ENCODE data around the gene COMMD10. TPM values are rescaled to one million over a fixed set of nuclear protein-coding genes. Genes with fewer than 3 reads are reported as not detected.

The COMMD10 gene
- total and polyA plus RNA-seq, 4 donors: 17.2 to 66.0 (median 24.7) TPM

DNA sequence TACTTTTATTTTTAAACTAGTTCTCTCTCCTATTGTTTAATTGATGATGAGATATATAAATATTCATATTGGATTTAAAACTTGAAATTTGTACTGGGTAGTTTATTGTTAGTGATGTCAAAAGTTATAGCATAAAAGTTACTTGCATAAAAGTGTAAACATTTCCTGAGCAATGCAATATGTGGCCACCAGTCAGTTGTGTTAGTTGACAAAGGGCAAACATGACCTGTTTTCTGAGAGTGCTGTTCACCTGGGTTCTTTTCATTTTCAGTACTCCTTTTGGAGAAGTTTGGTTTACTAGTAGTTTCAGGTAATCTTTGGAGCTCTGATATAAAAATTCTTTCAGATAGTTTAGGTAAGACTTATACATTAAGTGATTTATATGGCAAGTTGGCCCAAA is 69.4 kb downstream of the COMMD10 start:
- H3K27me3 ChIP-seq (ENCODE audit: control insufficient read depth in 3 of 3, insufficient read depth in 3 of 3, low read length in 2 of 3): no peaks in the 10 kb centered on the region
- H3K27ac ChIP-seq (ENCODE audit: low read depth in 1 of 2, low read length in 1 of 2): no peak overlapping the region
- no peak overlapping the region for H3K9ac ChIP-seq (ENCODE audit: insufficient read depth in 1 of 2, low read length in 2 of 2)
- H3K36me3 ChIP-seq (ENCODE audit: control insufficient read depth in 4 of 4, insufficient read depth in 4 of 4, low read length in 4 of 4): no peaks in the 10 kb centered on the region
- no peaks in the 10 kb centered on the region for H3K9me3 ChIP-seq (ENCODE audit: control insufficient read depth in 4 of 4, insufficient read depth in 3 of 4, low read length in 3 of 4)
- TF ChIP-seq, protein P1, sequence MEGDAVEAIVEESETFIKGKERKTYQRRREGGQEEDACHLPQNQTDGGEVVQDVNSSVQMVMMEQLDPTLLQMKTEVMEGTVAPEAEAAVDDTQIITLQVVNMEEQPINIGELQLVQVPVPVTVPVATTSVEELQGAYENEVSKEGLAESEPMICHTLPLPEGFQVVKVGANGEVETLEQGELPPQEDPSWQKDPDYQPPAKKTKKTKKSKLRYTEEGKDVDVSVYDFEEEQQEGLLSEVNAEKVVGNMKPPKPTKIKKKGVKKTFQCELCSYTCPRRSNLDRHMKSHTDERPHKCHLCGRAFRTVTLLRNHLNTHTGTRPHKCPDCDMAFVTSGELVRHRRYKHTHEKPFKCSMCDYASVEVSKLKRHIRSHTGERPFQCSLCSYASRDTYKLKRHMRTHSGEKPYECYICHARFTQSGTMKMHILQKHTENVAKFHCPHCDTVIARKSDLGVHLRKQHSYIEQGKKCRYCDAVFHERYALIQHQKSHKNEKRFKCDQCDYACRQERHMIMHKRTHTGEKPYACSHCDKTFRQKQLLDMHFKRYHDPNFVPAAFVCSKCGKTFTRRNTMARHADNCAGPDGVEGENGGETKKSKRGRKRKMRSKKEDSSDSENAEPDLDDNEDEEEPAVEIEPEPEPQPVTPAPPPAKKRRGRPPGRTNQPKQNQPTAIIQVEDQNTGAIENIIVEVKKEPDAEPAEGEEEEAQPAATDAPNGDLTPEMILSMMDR (IDR thresholded peaks at IDR 0.05; ENCODE audit: control extremely low read depth, extremely low read depth): no peak
- no peak overlapping the region for H3K4me3 ChIP-seq
- DNase-seq (no peak), ATAC-seq (ENCODE audit: insufficient read depth, low FRiP score) (no peak)
- H3K4me1 ChIP-seq (ENCODE audit: control insufficient read depth in 5 of 5, insufficient read depth in 5 of 5, low read length in 5 of 5): peaks cover 0 to 9% (median 0%) of the 10 kb centered on the region in 5 donors

DNA sequence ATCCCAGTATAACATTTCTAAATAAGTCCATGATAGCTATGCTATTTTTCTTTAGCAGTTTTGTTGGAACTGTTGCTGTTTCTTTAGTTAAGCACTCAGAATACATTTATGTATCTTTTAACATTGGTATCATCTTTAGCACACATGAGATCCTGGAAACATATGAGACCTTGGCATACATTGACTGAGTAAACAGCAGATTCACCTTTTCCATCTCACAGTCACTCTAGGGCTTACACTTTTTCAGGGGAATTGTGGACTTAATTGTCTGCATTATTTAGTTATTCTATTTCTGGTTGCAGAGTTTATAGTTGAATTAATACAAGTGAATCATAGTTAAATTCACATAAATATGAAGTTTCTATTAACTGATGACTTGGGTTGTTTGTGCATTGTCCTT is 70.1 kb downstream of the COMMD10 start:
- TF ChIP-seq, protein P1 (IDR thresholded peaks at IDR 0.05; ENCODE audit: control extremely low read depth, extremely low read depth): no peak
- DNase-seq: no peak
- Histone ChIP-seq H3K27ac (ENCODE audit: low read depth in 1 of 2, low read length in 1 of 2) (no peak overlapping the region), H3K27me3 (ENCODE audit: control insufficient read depth in 3 of 3, insufficient read depth in 3 of 3, low read length in 2 of 3) (no peaks in the 10 kb centered on the region), H3K9ac (ENCODE audit: insufficient read depth in 1 of 2, low read length in 2 of 2) (no peak overlapping the region), H3K4me3 (no peak overlapping the region), H3K36me3 (ENCODE audit: control insufficient read depth in 4 of 4, insufficient read depth in 4 of 4, low read length in 4 of 4) (no peaks in the 10 kb centered on the region), H3K4me1 (ENCODE audit: control insufficient read depth in 5 of 5, insufficient read depth in 5 of 5, low read length in 5 of 5) (peaks cover 0 to 9% (median 0%) of the 10 kb centered on the region in 5 donors), H3K9me3 (ENCODE audit: control insufficient read depth in 4 of 4, insufficient read depth in 3 of 4, low read length in 3 of 4) (no peaks in the 10 kb centered on the region)
- ATAC-seq (ENCODE audit: insufficient read depth, low FRiP score): no peak

DNA sequence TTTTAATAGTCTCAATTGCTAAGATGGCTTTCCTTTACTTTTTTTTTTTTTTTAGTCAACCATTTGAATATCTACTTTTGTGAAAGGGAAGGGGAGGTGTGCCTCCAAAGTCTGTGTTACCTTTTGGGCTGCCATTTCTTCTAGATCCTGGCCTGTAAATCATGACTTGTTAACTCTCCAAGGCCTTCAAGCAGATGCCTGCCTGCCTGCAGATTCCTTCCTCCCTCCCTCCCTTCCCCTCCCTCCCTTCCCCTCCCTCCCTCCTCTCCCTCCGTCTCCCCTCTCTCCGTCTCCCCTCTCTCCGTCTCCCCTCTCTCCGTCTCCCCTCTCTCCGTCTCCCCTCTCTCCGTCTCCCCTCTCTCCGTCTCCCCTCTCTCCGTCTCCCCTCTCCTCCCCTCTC is 73.1 kb downstream of the COMMD10 start:
- ATAC-seq (ENCODE audit: insufficient read depth, low FRiP score) (no peak), DNase-seq (no peak)
- Histone ChIP-seq H3K9ac (ENCODE audit: insufficient read depth in 1 of 2, low read length in 2 of 2) (no peak overlapping the region), H3K9me3 (ENCODE audit: control insufficient read depth in 4 of 4, insufficient read depth in 3 of 4, low read length in 3 of 4) (no peaks in the 10 kb centered on the region), H3K4me3 (no peak overlapping the region), H3K27me3 (ENCODE audit: control insufficient read depth in 3 of 3, insufficient read depth in 3 of 3, low read length in 2 of 3) (no peaks in the 10 kb centered on the region), H3K27ac (ENCODE audit: low read depth in 1 of 2, low read length in 1 of 2) (no peak overlapping the region), H3K36me3 (ENCODE audit: control insufficient read depth in 4 of 4, insufficient read depth in 4 of 4, low read length in 4 of 4) (no peaks in the 10 kb centered on the region), H3K4me1 (ENCODE audit: control insufficient read depth in 5 of 5, insufficient read depth in 5 of 5, low read length in 5 of 5) (peaks cover 0 to 9% (median 0%) of the 10 kb centered on the region in 5 donors)
- TF ChIP-seq, protein P1 (IDR thresholded peaks at IDR 0.05; ENCODE audit: control extremely low read depth, extremely low read depth): no peak
- 77% methylated on average over 7 of the region's 8 CpGs; no CpG with 5 or more reads in 1 of the 2 donors for WGBS, 2 donors

DNA sequence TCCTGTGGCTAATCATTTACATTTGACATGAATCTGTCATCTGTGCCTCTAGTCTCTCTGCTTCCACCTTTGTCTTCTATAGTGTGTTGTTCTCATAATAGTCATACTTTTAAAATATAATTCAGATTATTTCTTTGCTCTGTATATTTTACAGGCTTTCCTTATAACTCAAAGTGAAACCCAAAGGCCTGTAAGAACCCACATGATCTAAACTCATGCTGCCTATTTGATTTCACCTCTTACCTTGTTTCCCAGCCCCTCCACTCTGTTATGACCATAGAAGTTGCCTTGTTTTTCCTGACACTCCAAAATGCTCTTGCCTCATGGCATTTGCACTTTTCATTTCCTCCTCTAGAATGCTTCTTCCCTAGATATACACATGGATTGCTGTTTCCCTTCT is 74.2 kb downstream of the COMMD10 start:
- Histone ChIP-seq H3K9me3 (ENCODE audit: control insufficient read depth in 4 of 4, insufficient read depth in 3 of 4, low read length in 3 of 4) (no peaks in the 10 kb centered on the region), H3K36me3 (ENCODE audit: control insufficient read depth in 4 of 4, insufficient read depth in 4 of 4, low read length in 4 of 4) (peaks cover 0 to 2% (median 0%) of the 10 kb centered on the region in 4 donors), H3K9ac (ENCODE audit: insufficient read depth in 1 of 2, low read length in 2 of 2) (no peak overlapping the region), H3K4me3 (no peak overlapping the region), H3K4me1 (ENCODE audit: control insufficient read depth in 5 of 5, insufficient read depth in 5 of 5, low read length in 5 of 5) (peaks cover 0 to 9% (median 0%) of the 10 kb centered on the region in 5 donors), H3K27me3 (ENCODE audit: control insufficient read depth in 3 of 3, insufficient read depth in 3 of 3, low read length in 2 of 3) (no peaks in the 10 kb centered on the region), H3K27ac (ENCODE audit: low read depth in 1 of 2, low read length in 1 of 2) (no peak overlapping the region)
- TF ChIP-seq, protein P1 (IDR thresholded peaks at IDR 0.05; ENCODE audit: control extremely low read depth, extremely low read depth): no peak
- no peak for ATAC-seq (ENCODE audit: insufficient read depth, low FRiP score)
- DNase-seq: no peak
